Neural progenitor cell (in vitro differentiated cells): Measurements from ENCODE around the gene ARHGDIA.

Source experiments
- EZH2 ChIP-seq: fragments of 200-600 bp; sonication (generic); IDR thresholded peaks from 2 replicates; pipeline ENCODE4 v1.6.1; 2017; ENCODE audit warnings: antibody characterized with exemption, mild to moderate bottlenecking, moderate library complexity
- TF ChIP-seq, protein P1 (sequence below): fragments of 200-600 bp; sonication (generic); IDR thresholded peaks from 2 replicates; pipeline ENCODE4 v1.5.1; 2017; ENCODE audit warnings: antibody characterized with exemption, mild to moderate bottlenecking

DNA sequence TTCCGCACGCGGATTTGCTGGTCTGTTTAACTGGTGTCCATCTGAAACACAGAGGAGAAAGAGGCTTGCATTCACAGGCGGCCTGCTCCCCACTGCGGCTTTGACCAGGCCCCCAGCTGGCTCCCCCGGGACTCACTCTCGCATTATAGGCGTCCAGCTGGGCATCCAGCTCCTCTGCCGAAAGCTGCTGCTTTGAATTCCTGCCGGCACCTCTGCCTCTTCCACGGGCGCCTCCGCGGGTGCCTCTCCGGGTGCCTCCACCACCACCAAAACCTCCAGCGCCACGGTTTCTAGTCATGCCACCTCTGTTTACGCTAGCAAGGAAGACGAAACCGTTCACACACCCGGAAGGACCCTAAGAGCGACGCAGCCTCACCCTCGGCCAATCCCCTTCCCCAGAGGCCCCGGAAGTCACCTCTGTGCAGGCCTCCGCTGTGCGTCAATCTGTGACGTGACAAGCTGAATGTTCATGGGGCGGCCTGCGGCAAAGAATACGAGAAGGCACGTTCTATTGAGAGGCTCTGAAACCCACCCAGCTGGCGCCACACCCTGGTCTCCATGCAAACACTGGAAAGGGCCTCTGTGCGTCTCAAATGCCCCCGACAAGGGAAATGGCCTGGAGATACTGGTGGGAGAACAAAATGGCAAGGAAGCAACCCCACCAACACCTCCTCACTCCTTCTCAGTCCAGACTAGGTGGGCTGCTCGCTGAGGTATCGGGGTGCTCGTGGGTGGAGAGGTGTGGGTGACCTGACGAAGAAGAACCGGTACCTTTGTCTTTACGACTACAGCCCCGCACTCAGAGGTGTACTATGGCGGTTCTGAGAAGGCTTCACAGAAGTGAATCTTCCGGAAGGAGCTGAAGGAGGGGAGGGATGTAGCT lies 17.2 kb upstream of the ARHGDIA start:
- TF ChIP-seq, protein P1, sequence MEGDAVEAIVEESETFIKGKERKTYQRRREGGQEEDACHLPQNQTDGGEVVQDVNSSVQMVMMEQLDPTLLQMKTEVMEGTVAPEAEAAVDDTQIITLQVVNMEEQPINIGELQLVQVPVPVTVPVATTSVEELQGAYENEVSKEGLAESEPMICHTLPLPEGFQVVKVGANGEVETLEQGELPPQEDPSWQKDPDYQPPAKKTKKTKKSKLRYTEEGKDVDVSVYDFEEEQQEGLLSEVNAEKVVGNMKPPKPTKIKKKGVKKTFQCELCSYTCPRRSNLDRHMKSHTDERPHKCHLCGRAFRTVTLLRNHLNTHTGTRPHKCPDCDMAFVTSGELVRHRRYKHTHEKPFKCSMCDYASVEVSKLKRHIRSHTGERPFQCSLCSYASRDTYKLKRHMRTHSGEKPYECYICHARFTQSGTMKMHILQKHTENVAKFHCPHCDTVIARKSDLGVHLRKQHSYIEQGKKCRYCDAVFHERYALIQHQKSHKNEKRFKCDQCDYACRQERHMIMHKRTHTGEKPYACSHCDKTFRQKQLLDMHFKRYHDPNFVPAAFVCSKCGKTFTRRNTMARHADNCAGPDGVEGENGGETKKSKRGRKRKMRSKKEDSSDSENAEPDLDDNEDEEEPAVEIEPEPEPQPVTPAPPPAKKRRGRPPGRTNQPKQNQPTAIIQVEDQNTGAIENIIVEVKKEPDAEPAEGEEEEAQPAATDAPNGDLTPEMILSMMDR: no peak
- no peak for TF ChIP-seq EZH2
